HL-60/S4 treated with phorbol 12-myristate 13-acetate at 8.2 ng/mL for 4 days and 3 days (cell line): Measurements from ENCODE around the gene TRIM72.
"Not testable (repeated sequence)": the region's sequence is repeated elsewhere in the genome, so short reads cannot be mapped to it uniquely, and the experiment has no call there.

Experiments used
- in situ Hi-C: fragments of 300-500 bp; cut with MboI; formaldehyde crosslinking; loops from 2 replicates; pipeline ENCODE4 v1.15.0; 2022; ENCODE audit warnings: low sequenced_read_pairs

Gene TRIM72

DNA sequence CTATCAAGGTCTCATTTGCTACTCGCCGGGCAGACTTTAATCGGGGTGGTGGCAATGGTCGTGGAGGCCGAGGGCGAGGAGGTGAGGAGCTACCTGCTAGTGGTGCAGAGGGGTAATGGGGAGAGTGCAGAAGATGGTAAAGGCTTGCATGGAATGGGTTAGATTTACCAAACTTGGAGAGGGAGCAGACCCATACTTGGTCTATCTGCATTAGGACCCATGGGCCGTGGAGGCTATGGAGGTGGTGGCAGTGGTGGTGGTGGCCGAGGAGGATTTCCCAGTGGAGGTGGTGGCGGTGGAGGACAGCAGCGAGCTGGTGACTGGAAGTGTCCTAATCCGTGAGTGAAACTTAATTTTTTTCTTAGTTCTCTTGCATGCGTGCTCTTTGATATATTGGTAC is 23.9 kb upstream of the TRIM72 start:
- in situ Hi-C loops, result no loop called here

DNA sequence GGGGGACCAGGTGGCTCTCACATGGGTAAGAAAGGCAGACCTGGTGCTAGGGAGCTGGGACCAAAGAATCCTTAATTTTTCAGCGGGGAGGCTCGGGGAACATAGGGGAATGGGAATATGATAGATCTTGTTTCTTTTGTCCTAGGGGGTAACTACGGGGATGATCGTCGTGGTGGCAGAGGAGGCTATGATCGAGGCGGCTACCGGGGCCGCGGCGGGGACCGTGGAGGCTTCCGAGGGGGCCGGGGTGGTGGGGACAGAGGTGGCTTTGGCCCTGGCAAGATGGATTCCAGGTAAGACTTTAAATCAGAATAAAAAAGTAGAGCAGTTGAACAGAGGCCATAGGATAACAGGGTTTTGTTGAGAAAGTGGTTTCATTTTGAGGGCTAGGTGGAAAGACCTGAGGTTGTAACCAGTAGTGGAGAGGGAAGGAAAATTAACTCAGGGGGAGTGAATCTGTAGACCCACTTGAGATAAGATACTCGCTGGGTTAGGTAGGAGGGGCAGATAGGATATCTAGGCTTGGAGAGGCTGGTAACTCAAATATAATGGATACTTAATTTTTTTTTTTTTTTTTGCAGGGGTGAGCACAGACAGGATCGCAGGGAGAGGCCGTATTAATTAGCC is 23.0 kb upstream of the TRIM72 start:
- in situ Hi-C loops, result no loop called here

- in situ Hi-C loops, result no loop called here
These were observed 22.1 kb upstream of the TRIM72 start for GRCh38 chr16:31191697-31192428.

GRCh38 chr16:31192856-31193642 is 20.9 kb upstream of the TRIM72 start:
- in situ Hi-C loops, result no loop called here

GRCh38 chr16:31193874-31194273 is 20.0 kb upstream of the TRIM72 start:
- in situ Hi-C loops, result no loop called here

- in situ Hi-C loops, result no loop called here
These were observed 19.0 kb upstream of the TRIM72 start for GRCh38 chr16:31194898-31195297.

GRCh38 chr16:31195861-31196260 is 18.1 kb upstream of the TRIM72 start:
- in situ Hi-C loops, result not testable (repeated sequence)

- in situ Hi-C loops, result no loop called here
These were observed 17.4 kb upstream of the TRIM72 start for GRCh38 chr16:31196324-31197088.

GRCh38 chr16:31198207-31198882 is 15.6 kb upstream of the TRIM72 start:
- in situ Hi-C loops, result no loop called here

- in situ Hi-C loops, result no loop called here
These were observed 14.4 kb upstream of the TRIM72 start for GRCh38 chr16:31199430-31200041.

GRCh38 chr16:31200111-31200510 is 13.8 kb upstream of the TRIM72 start:
- in situ Hi-C loops, result not testable (repeated sequence)

- in situ Hi-C loops, result no loop called here
These were observed 12.9 kb upstream of the TRIM72 start for GRCh38 chr16:31200821-31201568.

DNA sequence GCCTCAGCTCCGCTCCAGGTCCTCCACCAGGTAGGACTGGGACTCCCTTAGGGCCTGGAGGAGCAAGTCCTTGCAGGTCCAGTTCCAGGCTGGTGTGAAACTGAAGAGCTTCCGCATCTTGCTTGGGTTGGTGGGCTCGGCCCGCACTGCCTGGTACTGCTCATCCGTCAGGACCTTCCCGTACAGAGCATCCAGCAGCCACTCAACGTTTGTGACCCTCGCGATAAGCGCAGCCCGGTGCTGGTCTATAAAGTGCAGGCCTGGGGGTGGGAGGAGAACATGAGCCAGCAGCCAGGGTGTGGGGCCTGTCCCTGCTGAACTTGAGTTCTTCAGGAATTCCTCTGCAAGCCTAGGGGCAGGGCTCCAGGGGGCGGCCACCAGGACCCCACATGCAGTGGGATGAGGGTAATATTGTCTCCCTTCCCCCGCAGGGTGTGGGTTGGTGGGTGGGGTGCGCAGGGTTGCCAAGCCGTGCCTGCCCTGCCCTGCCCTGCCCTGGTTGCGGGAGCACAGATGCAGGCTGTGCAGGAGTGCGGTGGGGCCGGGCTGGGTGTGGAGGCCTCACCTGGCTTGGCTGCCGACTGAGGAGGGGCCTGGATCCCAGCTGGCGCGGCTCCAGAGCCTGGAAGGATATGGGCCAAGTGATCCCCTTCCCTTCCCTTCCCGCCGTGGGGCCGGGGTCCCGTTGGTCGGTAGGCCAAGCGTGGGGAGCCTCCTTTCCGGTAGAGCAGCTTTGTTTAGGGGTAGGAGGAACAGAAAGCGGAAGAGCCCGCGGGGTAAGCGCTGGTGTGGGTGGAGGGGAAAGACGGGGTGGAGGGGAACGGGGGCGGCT is 12.1 kb upstream of the TRIM72 start:
- in situ Hi-C loops, result no loop called here

DNA sequence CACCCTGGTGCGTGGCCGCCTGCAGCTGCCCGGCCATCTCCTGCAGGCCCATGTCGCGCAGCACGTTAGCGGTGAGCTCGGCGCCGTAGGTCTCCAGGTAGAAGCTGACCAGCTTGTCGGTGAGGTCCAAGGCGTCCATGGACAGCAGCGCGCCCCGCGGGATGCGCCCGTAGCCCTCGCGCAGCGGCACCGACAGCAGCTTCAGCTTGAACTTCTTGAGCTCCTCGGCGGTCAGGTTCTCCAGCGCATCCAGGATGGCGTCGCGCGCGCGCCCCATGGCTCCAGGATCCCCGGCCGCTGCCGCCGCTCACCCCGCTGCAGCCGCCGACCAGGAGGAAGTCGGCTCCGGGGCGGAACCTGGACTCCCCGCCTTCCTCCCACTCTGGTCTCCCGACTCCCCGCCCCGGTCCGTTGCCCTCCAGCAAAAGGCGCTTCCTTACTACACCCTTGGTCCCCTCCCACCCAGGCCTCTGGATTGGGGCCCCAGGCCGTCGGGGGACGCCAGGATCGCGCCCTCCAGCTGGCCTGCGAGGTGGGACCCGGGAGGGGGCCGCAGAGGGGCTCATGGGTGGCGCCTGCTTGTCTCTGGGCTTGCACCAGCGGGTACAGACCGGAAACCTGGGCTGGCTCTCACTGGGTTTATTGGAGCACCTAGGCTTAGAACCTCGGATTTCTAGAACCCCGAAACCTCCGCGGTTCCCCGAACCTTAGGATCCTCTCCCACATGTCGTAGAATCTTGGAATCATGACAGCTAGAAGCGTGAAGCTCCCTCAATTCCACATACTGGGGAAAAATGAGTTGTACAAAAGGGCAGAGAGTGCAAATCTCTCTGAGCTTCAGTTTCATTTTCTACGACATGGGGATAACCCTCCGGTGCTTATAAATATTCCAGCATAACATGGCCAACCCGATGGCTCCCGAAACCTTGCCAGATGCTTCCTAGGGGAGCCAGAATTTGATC is 11.2 kb upstream of the TRIM72 start, which contains the start of gene PYCARD:
Gene PYCARD (minus strand): TSS at position 347 of the 962 bp plus-strand sequence. CDS start 70 bp downstream, at position 277.
- in situ Hi-C loops, result no loop called here

DNA sequence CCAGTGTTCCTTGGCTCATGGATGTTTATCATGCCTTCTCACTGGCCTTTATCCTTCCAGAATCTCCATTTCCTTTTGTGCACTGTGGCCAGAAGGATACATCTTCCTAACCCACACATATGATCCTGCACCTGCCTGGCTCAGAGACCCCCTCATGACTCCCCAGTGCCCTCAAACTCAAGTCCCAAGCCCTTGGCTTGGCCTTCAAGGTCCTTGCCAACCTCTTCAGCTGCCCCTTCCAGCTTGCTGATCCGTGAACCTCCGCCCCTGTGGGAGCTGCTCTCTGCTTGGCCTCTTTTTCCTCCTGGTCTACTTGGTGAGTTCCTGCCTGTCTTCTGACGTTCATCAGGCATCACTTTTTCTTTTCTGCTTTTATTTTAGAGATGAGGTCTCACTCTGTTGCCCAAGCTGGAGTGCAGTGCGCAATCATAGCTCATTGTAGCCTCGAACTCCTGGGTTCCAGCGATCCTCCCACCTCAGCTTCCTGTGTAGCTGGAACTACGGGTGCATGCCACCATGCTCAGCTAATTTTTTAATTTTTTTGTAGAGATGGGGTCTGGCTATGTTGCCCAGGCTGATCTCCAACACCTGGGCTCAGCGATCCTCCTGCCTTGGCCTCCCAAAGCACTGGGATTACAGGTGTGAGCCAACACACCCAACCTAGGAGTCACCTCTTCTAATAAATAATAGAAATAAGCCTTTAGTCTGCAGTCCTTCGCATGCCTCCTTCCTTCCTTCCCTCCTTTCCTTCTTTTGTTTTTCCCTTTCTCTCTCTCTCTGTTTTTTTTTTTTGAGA is 8.8 kb upstream of the TRIM72 start:
- in situ Hi-C loops, result no loop called here

DNA sequence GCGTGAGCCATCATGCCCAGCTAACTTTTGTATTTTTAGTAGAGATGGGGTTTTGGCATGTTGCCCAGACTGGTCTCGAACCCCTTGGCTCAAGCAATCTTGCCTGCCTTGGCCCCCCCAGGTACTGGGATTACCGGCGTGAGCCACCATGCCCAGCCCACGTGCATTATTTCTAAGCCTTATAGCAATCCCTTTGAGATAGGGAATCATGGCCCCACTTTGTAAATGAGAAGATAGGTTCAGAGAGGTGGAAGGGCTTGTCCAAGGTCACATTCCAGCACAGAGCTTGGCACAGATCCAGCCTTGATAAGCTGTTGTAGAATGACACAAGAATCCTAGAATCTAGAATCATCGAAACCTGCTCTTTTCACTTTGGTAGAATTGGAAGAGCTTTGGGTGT is 7.1 kb upstream of the TRIM72 start:
- in situ Hi-C loops, result no loop called here
